Skeletal muscle satellite cell (primary cell): Measurements from ENCODE around the gene BET1L. TPM values are rescaled to one million over a fixed set of nuclear protein-coding genes. Genes with fewer than 3 reads are reported as not detected.
"Not testable (repeated sequence)": the region's sequence is repeated elsewhere in the genome, so short reads cannot be mapped to it uniquely, and the experiment has no call there.

ENCODE experiments used
- H3K27me3 ChIP-seq: 2 replicates; pipeline ENCODE4 v1.7.0; 2013; ENCODE audit warnings: low read length; ENCODE audit not compliant: control insufficient read depth, insufficient read depth
- H3K36me3 ChIP-seq: 2 replicates; pipeline ENCODE4 v1.7.0; 2013; ENCODE audit warnings: mild to moderate bottlenecking, control low read depth, low read length; ENCODE audit not compliant: insufficient read depth
- H3K4me1 ChIP-seq: 2 replicates; pipeline ENCODE4 v1.7.0; 2013; ENCODE audit warnings: low read length; ENCODE audit not compliant: control insufficient read depth, insufficient read depth
- H3K4me2 ChIP-seq: 2 replicates; pipeline ENCODE4 v1.7.0; 2013; ENCODE audit warnings: mild to moderate bottlenecking, low read length
- H3K4me3 ChIP-seq: 2 replicates; pipeline ENCODE4 v1.7.0; 2013; ENCODE audit warnings: low read length
- H3K9ac ChIP-seq: 2 replicates; pipeline ENCODE4 v1.7.0; 2013; ENCODE audit warnings: mild to moderate bottlenecking, low read depth, low read length, moderate library complexity
- H3K9me3 ChIP-seq: replicated peaks from 2 replicates; pipeline ENCODE4 v1.7.0; 2013; ENCODE audit warnings: mild to moderate bottlenecking, control low read depth, low read length
- small RNA-seq: library from RNA; depleted of rRNA; stranded (forward); fragments of <200 nt; gene quantifications from one replicate; pipeline ENCODE3, GENCODE V24; 2012

BET1L gene

GRCh38 chr11:189843-190311 is 17.3 kb downstream of the BET1L start:
- not testable (repeated sequence) for H3K4me3 ChIP-seq, H3K36me3 ChIP-seq, H3K9me3 ChIP-seq, H3K4me1 ChIP-seq, H3K27me3 ChIP-seq, H3K4me2 ChIP-seq, H3K9ac ChIP-seq

- not testable (repeated sequence) for H3K9ac ChIP-seq, H3K4me3 ChIP-seq, H3K4me1 ChIP-seq, H3K27me3 ChIP-seq, H3K36me3 ChIP-seq, H3K9me3 ChIP-seq, H3K4me2 ChIP-seq
These were observed 17.9 kb downstream of the BET1L start for GRCh38 chr11:189200-189783.

- not testable (repeated sequence) for H3K4me1 ChIP-seq, H3K9me3 ChIP-seq, H3K36me3 ChIP-seq, H3K27me3 ChIP-seq, H3K9ac ChIP-seq, H3K4me2 ChIP-seq, H3K4me3 ChIP-seq
These were observed 27.0 kb downstream of the BET1L start for GRCh38 chr11:180242-180641.

Small RNA genes within 50 kb of the gene (small RNA-seq; reads per million reads assigned to genes)
- gene RNU6-447P, result not detected
